Eye (tissue), 1 donor: ENCODE measurements around the gene THEM4.
"Not testable (repeated sequence)": the region's sequence is repeated elsewhere in the genome, so short reads cannot be mapped to it uniquely, and the experiment has no call there.

Experiments used
- DNase-seq: peaks from one replicate; pipeline ENCODE4 v3.0.0-alpha.2; 2015

THEM4 gene

GRCh38 chr1:151888972-151889570, 20.2 kb downstream of the THEM4 start:
- DNase-seq = no peak

GRCh38 chr1:151887028-151887427, 22.3 kb downstream of the THEM4 start:
- no peak for DNase-seq

DNA sequence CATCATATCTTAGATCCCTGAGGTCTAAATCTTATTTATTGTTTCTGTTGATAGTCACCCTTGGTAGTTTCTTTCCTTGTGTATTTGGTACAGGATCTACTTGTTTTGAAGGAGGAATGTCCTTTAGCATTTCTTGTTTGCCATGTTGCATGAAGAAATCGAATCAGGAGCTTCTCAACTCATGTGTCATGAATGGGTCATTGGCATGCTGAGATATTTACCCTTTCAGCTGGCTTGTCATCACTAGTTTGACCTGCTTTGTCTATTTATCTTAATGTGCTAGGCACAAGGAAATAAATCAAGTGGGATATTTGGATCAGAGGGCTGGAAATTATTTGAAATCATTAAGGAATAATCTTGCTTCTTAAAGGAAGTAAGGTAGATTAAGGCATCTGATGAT, 23.8 kb downstream of the THEM4 start:
- no peak for DNase-seq

GRCh38 chr1:151884879-151885278, 24.4 kb downstream of the THEM4 start:
- DNase-seq = not testable (repeated sequence)

- DNase-seq = not testable (repeated sequence)
These were observed 24.9 kb downstream of the THEM4 start for GRCh38 chr1:151884445-151884844.

DNA sequence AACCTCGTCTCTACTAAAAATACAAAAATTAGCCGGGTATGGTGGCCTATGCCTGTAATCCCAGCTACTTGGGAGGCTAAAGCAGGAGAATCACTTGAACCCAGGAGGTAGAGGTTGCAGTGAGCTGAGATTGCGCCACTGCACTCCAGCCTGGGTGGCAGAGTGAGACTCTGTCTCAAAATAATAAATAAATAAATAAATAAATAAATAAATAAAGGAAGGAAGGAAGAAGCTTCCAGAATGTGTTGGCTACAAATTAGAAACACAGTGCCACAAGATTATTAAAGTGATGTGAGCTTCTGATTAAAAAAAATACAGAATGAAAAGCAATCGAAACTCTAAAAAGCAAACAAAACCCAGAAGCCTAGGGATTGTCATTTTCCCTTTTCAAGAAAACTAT, 25.4 kb downstream of the THEM4 start:
- not testable (repeated sequence) for DNase-seq

GRCh38 chr1:151882918-151883317, 26.4 kb downstream of the THEM4 start:
- not testable (repeated sequence) for DNase-seq

GRCh38 chr1:151882466-151882865, 26.8 kb downstream of the THEM4 start:
- no peak for DNase-seq

- no peak for DNase-seq
These were observed 27.8 kb downstream of the THEM4 start for GRCh38 chr1:151881479-151881878.

DNA sequence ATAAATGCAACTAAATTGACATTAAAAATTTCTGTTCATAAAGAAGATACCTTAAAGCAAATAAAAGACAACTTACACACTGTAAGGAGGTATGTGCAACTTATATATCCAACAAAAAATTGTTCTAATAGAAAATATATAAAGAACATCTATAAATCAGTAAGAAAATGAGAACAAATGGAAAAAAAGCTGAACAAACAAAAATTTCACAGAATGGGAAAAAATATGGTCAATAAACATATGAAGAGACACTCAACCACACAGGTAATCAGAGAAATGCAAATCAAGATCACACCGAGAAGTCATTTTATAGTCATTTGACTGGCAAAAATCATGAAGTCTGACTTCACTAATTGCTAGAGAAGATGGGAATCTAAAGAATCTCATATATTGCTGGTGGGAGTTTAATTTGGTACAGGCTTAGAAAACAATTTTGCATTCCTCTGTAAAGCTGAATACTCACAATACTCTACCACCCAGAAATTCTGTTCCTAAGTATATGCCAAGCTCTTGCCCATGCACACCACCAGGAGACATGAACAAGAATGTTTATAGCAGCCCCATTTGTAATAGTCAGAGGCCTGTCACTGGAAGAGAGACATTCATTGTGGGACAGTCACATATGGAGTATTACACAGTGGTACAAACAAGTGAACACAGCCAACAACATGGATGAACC, 33.8 kb downstream of the THEM4 start:
- DNase-seq = no peak

DNA sequence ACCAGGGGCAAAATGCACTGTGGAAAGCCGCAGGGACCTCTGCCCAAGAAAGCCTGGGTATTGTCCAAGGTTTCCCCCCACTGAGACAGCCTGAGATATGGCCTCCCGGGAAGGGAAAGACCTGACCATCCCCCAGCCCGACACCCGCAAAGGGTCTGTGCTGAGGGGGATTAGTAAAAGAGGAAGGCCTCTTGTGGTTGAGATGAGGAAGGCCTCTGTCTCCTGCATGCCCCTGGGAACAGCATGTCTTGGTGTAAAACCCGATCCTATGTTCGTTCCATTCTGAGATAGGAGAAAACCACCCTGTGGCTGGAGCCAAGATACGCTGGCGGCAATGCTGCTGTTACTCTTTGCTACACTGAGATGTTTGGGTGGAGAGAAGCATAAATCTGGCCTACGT, 36.5 kb downstream of the THEM4 start:
- DNase-seq = not testable (repeated sequence)

GRCh38 chr1:151871284-151872030, 37.9 kb downstream of the THEM4 start:
- no peak for DNase-seq

DNA sequence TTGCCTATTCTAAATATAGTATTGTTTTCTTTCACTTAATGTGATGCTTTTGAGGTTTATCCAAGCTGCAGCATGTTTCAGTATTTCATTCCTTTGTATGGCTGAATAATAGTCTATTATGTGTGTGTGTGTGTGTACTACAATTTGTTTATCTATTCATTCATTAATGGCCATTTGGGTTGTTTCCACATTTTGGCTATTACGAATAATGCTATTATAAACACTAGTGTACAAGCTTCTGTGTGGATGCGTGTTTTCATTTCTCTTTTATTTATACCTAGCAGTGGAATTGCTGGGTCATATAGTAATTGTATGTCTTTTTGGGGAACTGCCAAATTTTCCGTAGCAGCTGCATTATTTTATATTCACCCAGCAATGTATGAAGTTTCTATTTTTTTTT, 40.8 kb downstream of the THEM4 start:
- DNase-seq = no peak

DNA sequence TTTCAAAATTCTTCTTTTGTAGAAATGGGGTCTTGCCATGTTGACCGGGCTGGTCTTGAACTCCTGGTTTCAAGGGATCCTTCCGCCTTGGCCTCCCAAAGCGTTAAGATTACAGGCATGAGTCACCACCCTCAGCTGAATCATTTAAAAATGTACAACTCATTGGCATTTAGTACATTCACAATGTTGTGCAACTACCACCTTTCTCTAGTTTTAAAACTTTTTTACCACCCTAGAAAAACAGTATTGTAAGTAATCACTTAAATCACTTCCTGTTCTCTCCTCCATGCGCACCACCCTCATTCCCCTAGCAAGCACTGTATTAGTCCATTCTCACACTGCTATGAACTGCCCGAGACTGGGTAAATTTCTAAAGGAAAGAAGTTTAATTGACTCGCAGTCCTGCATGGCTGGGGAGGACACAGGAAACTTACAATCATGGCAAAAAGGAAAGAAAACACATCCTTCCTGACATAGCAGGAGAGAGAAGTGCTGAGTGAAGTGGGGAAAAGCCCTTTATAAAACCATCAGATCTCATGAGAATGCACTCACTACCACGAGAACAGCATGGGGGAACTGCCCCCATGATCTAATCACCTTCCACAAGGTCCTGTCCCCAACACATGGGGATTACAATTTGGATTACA, 41.4 kb downstream of the THEM4 start:
- no peak for DNase-seq

DNA sequence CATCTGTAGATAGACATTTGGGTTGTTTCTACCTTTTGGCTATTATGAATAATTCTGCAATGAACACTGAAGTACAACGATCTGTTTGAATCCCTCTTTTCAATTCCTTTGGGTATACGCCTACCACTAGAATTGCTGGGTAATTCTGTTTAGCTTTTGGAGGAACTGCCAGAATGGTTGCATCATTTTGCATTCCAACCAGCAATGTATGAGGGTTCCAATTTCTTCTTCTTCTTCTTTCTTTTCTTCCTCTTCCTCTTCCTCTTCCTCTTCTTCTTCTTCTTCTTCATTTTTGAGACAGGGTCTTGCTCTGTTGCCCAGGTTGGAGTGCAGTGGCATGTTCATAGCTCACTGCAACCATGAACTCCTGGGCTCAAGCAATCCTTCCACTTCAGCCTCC, 42.0 kb downstream of the THEM4 start:
- no peak for DNase-seq

DNA sequence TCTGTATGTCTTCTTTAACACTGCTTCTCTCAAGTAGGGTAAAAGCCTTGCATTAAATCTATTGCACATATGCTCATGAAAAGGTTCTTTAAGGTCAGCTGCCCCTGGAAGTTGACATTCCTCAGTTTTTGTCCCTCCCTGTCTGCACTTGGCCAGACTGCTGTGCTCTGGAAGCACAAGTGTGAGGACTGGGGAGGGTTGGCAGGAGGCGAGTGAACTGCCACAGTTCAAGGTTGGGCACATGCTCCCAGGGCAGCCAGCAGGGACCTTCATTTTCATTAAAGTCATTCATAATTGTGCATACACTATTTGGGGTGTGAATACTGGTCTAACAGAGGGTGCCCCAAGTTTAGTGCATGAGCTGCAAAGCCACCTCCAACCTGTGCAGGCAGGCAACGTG, 44.9 kb downstream of the THEM4 start:
- no peak for DNase-seq

DNA sequence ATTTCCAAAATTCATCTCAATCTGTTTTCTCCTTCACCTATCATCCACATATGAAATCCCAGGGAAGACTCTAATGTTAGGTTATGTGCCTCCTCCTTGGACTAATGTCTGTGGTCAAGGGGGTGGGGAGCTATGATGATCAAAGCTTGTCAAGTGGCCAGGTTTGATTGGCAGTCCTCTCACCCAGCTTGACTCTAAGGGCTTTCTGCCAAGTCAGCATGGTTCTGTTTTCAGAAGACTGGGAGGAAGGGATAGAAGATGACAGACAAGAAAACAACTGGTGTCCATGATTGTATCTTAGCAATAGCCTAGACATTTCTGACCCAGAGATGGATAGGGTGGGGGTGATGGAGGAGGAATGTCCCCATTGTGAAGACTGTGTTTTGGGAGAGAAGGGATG, 46.7 kb downstream of the THEM4 start:
- no peak for DNase-seq

DNA sequence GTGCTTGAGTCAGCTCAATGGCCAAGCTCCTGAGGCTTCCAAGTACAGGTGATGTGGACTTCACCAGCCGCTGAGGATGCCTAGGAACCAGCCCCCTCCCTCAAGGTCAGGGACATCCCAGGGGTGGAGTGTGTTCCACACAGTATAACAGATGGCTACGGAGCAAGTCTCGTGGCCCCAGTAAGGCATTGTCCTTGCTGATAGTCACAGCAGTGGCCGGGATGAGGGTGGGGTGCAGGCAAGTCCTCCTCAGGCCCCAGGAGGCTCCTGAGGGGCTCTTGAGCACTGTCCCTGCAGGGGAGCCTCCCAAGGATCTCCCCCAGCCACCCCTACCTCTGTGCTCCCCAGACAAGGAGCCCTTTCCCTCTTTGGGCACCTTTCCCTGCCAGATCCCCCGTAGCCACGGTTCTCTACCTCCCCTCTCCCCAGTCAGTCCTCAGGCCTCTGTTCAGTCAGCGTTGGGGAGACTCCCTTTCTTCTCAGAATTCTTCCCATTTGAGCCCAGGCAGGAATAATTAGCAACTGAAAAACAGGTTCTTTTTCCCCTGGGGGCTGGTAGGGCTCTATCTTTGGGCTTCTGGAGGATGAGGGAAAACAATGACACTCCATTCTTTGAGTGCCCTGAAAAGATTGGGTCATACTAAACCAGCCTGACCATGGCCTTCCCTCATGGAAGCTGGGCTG, 48.7 kb downstream of the THEM4 start:
- no peak for DNase-seq

- DNase-seq = no peak
These were observed 49.4 kb downstream of the THEM4 start for GRCh38 chr1:151859891-151860293.

- no peak for DNase-seq
These were observed 50.2 kb downstream of the THEM4 start for GRCh38 chr1:151858886-151859665.

DNA sequence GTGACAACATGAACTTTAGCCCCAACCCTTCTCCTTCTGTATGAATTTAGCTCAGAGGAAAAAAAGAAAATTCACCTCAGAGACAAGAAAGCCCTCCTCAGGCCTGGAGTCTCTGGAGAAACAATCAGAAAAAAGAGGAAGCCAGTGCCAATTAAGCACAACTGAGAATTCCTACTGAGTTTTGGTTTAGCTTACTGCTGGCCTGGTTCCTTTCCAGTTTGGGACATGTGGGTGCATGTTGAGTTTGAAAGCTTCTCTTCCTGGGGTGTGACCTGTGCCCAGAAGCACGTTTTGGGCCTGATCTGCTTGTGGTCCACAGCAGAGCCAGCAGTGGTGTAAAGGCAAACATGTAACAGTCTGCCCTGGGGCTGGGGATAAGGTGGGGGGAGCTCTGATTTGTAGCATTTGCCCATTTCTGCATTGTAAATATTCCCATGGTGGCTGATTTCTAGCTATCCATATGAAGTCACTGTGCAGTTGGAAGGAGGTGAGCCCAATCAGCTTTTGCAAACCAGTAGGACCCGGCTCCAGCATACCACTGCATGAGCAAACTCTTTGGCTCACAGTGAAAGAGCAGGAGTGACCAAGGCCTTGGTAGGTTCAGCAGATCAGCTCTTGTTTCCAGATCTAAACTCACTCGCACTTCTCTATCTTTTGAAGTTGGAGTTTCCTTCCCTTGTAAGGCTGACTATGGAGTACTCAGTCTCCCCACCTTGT, 51.1 kb downstream of the THEM4 start:
- DNase-seq = no peak

DNA sequence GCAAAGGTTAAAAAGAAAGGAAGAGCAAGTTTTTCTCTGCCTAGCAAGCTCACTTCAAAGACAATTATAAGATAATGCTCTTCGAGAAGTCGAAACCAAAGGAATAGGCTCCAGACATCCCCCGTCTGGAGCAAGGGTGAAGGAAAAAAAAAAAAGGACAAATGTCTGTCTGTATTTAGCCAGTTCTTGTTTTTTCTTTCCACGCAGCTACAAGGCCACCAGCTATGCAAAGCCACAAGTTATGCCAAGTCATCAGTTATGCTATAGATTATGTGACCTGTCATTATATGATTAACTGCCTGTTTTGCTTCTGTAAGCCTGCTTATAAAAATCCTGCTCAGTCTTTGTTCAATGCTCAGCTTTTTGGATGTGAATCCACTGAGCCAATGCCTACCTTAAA, 53.4 kb downstream of the THEM4 start:
- no peak for DNase-seq
